Measurements from ENCODE around the gene RNF38. TPM values are rescaled to one million over a fixed set of nuclear protein-coding genes. Genes with fewer than 3 reads are reported as not detected.
A peak's percentile ranks its signal among the peaks of the same experiment; 100 is the strongest.

Gene RNF38
- total and polyA plus RNA-seq, 4 donors, result 7.6 to 41.0 (median 25.6) TPM

DNA sequence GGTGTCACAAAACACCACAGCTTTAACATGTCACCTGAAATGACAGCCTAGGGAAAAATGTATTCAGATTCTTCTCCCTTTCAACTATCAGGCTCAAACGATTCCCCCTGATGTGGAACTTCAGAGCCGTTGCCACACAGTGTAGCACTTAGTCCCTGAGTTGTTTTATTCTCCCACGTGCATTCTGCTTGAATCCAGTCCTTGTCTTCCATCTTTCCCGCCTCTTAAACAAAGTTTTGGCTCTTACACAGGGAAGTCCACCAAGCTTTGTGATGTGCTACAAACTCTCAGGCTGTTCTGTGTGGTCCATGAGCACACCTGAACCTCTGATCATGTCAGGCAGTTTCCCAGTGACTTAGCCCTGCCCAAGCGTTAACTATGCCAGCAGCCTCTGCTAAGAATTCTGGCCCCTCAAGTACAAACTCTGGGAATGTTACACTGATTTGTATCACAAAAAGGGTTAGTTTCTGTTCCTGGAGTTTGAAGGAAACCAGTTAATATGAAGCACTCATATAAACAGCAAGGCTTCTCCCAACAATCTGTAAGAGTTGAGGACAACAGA lies 45.8 kb upstream of the RNF38 start:
- 68 to 88% methylated on average over 5 of the region's 5 CpGs for WGBS, 2 donors
- TF ChIP-seq, protein P1, sequence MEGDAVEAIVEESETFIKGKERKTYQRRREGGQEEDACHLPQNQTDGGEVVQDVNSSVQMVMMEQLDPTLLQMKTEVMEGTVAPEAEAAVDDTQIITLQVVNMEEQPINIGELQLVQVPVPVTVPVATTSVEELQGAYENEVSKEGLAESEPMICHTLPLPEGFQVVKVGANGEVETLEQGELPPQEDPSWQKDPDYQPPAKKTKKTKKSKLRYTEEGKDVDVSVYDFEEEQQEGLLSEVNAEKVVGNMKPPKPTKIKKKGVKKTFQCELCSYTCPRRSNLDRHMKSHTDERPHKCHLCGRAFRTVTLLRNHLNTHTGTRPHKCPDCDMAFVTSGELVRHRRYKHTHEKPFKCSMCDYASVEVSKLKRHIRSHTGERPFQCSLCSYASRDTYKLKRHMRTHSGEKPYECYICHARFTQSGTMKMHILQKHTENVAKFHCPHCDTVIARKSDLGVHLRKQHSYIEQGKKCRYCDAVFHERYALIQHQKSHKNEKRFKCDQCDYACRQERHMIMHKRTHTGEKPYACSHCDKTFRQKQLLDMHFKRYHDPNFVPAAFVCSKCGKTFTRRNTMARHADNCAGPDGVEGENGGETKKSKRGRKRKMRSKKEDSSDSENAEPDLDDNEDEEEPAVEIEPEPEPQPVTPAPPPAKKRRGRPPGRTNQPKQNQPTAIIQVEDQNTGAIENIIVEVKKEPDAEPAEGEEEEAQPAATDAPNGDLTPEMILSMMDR (IDR thresholded peaks at IDR 0.05; ENCODE audit: control extremely low read depth, extremely low read depth), result no peak
- no peaks in the 10 kb centered on the region for H3K27me3 ChIP-seq (ENCODE audit: control insufficient read depth in 3 of 3, insufficient read depth in 3 of 3, low read length in 2 of 3)
- no peak overlapping the region for H3K27ac ChIP-seq (ENCODE audit: low read depth in 1 of 2, low read length in 1 of 2)
- peaks cover 0 to 11% (median 0%) of the 10 kb centered on the region in 5 donors for H3K4me1 ChIP-seq (ENCODE audit: control insufficient read depth in 5 of 5, insufficient read depth in 5 of 5, low read length in 5 of 5)
- no peaks in the 10 kb centered on the region for H3K36me3 ChIP-seq (ENCODE audit: control insufficient read depth in 4 of 4, insufficient read depth in 4 of 4, low read length in 4 of 4)
- DNase-seq, result peak in 1 of 3 donors; percentile 27
- ATAC-seq (ENCODE audit: insufficient read depth, low FRiP score), result no peak
- H3K9ac ChIP-seq (ENCODE audit: insufficient read depth in 1 of 2, low read length in 2 of 2), result no peak overlapping the region
- H3K4me3 ChIP-seq, result no peak overlapping the region
- H3K9me3 ChIP-seq (ENCODE audit: control insufficient read depth in 4 of 4, insufficient read depth in 3 of 4, low read length in 3 of 4), result no peaks in the 10 kb centered on the region

DNA sequence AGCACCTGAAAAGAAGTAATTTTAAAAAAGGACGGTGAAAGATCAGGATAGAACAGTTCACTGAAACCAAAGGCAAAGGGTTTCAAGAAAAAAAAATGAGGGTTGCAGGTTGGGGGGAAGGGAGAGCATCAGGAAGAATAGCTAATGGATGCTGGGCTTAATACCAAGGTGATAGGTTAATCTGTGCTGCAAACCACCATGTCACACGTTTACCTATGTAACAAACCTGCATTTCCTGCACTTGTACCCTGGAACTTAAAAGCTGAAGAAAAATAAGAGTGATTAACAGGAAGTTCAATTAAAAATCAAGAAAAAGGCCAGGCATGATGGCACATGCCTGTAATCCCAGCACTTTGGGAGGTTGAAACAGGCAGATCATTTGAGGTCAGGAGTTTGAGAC lies 44.1 kb upstream of the RNF38 start:
- H3K4me3 ChIP-seq, result no peak overlapping the region
- peaks cover 0 to 11% (median 0%) of the 10 kb centered on the region in 5 donors for H3K4me1 ChIP-seq (ENCODE audit: control insufficient read depth in 5 of 5, insufficient read depth in 5 of 5, low read length in 5 of 5)
- no peaks in the 10 kb centered on the region for H3K9me3 ChIP-seq (ENCODE audit: control insufficient read depth in 4 of 4, insufficient read depth in 3 of 4, low read length in 3 of 4)
- DNase-seq (no peak), ATAC-seq (ENCODE audit: insufficient read depth, low FRiP score) (no peak)
- no peak overlapping the region for H3K27ac ChIP-seq (ENCODE audit: low read depth in 1 of 2, low read length in 1 of 2)
- 72 to 84% methylated on average over 2 of the region's 2 CpGs for WGBS, 2 donors
- TF ChIP-seq, protein P1 (IDR thresholded peaks at IDR 0.05; ENCODE audit: control extremely low read depth, extremely low read depth), result no peak
- H3K36me3 ChIP-seq (ENCODE audit: control insufficient read depth in 4 of 4, insufficient read depth in 4 of 4, low read length in 4 of 4), result no peaks in the 10 kb centered on the region
- H3K27me3 ChIP-seq (ENCODE audit: control insufficient read depth in 3 of 3, insufficient read depth in 3 of 3, low read length in 2 of 3), result no peaks in the 10 kb centered on the region
- no peak overlapping the region for H3K9ac ChIP-seq (ENCODE audit: insufficient read depth in 1 of 2, low read length in 2 of 2)

DNA sequence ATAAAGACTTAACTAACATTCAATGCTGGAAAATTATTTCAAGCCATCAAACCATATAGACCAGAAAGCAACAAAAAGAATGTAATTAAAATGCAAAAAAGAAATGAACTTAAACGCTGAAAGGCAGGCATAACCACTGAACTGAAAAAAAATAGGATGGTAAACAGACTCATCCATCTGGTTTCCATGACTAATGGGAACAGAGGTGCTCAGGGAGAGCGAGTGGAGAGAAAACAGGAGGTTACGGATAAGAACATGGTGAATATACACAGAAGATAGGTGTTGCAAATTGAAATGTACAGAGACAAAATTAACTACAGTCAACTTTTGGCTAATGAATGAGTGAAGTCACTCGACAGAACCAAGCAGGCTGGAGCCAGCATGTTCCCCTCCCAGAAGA lies 43.5 kb upstream of the RNF38 start:
- Histone ChIP-seq H3K9me3 (ENCODE audit: control insufficient read depth in 4 of 4, insufficient read depth in 3 of 4, low read length in 3 of 4) (no peaks in the 10 kb centered on the region), H3K4me3 (no peak overlapping the region), H3K27ac (ENCODE audit: low read depth in 1 of 2, low read length in 1 of 2) (no peak overlapping the region), H3K9ac (ENCODE audit: insufficient read depth in 1 of 2, low read length in 2 of 2) (no peak overlapping the region), H3K36me3 (ENCODE audit: control insufficient read depth in 4 of 4, insufficient read depth in 4 of 4, low read length in 4 of 4) (no peaks in the 10 kb centered on the region), H3K27me3 (ENCODE audit: control insufficient read depth in 3 of 3, insufficient read depth in 3 of 3, low read length in 2 of 3) (no peaks in the 10 kb centered on the region), H3K4me1 (ENCODE audit: control insufficient read depth in 5 of 5, insufficient read depth in 5 of 5, low read length in 5 of 5) (peaks cover 0 to 11% (median 0%) of the 10 kb centered on the region in 5 donors)
- TF ChIP-seq, protein P1 (IDR thresholded peaks at IDR 0.05; ENCODE audit: control extremely low read depth, extremely low read depth), result no peak
- WGBS, 2 donors, result 83 to 84% methylated on average over 4 of the region's 4 CpGs
- DNase-seq (no peak), ATAC-seq (ENCODE audit: insufficient read depth, low FRiP score) (no peak)

DNA sequence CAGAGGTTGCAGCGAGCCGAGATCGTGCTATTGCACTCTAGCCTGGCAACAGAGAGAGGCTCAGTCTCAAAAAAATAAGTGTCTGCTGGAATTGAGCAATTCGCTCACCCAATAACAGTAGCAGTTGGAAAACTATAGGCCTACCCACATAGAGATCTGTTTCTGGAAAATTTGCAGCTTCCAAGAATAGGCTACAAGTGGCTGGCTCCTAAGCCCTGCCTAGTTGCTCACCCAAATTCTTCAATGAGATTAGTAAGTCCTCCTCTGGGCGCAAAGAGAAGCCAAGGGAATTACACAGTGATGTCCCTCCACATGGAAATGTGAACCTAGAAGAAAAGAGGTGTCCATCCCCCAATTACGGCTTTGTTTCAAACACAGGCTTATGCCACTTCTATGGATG lies 42.6 kb upstream of the RNF38 start:
- H3K27me3 ChIP-seq (ENCODE audit: control insufficient read depth in 3 of 3, insufficient read depth in 3 of 3, low read length in 2 of 3), result no peaks in the 10 kb centered on the region
- 96% methylated on average over 6 of the region's 6 CpGs for WGBS, 2 donors
- peaks cover 0 to 11% (median 0%) of the 10 kb centered on the region in 5 donors for H3K4me1 ChIP-seq (ENCODE audit: control insufficient read depth in 5 of 5, insufficient read depth in 5 of 5, low read length in 5 of 5)
- H3K9ac ChIP-seq (ENCODE audit: insufficient read depth in 1 of 2, low read length in 2 of 2), result no peak overlapping the region
- no peak overlapping the region for H3K27ac ChIP-seq (ENCODE audit: low read depth in 1 of 2, low read length in 1 of 2)
- H3K4me3 ChIP-seq, result no peak overlapping the region
- no peaks in the 10 kb centered on the region for H3K36me3 ChIP-seq (ENCODE audit: control insufficient read depth in 4 of 4, insufficient read depth in 4 of 4, low read length in 4 of 4)
- TF ChIP-seq, protein P1 (IDR thresholded peaks at IDR 0.05; ENCODE audit: control extremely low read depth, extremely low read depth), result no peak
- no peak for ATAC-seq (ENCODE audit: insufficient read depth, low FRiP score)
- no peak for DNase-seq
- H3K9me3 ChIP-seq (ENCODE audit: control insufficient read depth in 4 of 4, insufficient read depth in 3 of 4, low read length in 3 of 4), result no peaks in the 10 kb centered on the region

All from lung (tissue), 12 donors.